GM19043 (cell line): ENCODE measurements around the gene JAG2.

Experiments used
- ATAC-seq: cut with Tn5 transposase; IDR thresholded peaks from one replicate; pipeline ENCODE4 v1.9.1; 2021; ENCODE audit warnings: low read depth; ENCODE audit not compliant: unreplicated experiment

JAG2 gene

DNA sequence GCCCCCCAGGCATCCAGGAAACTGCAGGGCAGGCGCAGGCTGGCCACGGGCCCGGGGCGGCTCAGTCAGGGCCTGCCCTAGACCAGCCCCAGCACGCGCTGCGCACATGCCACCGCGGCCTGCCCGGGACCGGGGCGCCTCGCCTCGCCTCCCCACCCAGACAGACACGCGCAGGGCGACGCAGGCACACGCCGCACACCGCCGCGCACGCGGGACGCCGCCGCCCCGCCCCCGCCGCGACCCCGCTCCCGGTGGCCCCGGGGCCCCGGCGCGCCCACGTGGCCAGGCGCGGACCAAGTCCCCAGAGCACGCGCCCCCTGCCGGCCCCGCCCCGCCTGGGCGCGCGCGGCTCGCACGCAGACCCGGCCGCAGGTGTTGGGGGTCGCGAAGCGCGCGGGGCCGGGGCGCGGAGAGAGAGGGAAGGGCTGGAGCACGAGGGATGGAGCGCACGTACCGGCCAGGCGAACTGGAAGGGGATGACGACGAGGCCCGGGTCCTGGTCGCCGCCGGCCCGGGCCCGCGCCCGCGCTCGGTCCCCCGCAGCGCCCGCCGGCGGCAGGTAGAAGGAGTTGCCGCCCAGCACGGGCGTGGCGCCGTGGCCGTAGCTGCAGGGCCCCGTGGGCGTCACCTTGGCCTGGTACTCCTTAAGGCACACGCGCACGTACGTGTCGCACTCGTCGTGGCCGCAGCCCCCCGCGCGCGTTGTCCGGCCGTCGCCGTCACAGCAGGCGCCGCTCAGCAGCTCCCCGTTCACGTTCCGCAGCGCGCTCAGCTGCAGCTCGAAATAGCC, 1.1 kb downstream of the JAG2 start:
- ATAC-seq, result no peak

DNA sequence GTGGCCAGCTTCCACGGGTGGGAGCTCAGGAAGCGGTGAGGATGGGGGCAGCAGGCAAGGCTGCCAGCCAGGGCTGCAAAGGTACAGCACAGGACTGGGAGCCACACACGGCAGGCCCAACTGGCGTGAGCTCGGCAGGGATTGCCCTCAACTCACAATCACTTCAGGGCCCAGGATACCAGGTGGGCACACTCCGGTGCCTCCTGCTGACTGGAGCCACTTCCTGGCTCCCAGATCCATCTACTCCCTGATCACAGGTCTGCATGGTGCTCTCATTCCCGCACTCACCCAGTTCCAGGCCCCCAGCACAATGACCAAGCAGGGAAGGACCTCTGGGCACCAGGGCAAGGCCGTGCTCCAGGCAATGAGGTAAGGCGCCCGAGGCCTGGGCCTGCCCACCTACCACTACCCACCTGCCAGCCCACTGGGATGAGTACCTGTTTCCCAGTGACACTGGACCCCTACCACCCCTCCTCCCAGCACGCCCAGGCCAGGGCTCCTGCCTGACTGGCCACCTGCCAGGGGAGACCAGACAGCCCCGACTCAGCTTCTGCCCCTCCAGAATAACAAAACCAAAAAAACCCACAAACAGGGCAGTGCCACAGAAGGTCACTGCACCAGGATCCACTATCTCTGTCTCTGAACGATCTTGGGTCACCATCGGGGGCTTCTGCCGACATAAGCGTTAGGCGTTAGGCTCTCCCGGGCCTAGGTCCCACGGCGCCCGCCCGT, 1.8 kb downstream of the JAG2 start:
- ATAC-seq, result no peak

GRCh38 chr14:105165761-105166485, 2.7 kb downstream of the JAG2 start:
- no peak for ATAC-seq

DNA sequence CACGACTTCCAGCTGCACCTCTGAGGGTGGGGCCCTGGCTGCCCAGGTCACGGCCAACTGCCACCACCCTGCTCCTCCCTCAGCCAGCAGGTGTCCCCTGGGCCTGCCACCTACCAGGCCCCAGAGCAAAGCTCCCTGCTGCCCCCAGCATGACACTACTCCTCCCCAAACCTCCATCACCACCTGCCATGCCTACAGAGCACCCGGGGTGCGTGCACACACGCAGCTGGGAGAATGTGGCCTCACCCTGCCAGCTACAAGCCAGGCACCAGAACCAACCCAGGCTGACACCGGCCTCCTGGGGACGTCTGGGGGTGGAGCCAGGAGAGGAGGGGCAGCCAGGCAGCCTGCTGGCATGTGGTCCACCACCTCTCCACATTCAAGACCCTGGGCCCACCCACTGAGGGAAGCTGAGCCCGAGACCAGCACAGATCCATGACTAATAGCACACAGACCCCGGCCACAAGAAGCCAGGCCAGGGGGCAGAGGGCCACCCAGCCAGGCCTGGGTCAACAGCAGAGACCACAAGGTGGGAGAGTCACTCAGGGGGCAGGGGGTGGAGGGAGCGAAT, 3.4 kb downstream of the JAG2 start:
- ATAC-seq, result no peak

- ATAC-seq, result no peak
Measured at GRCh38 chr14:105163040-105163742, 5.4 kb downstream of the JAG2 start.

DNA sequence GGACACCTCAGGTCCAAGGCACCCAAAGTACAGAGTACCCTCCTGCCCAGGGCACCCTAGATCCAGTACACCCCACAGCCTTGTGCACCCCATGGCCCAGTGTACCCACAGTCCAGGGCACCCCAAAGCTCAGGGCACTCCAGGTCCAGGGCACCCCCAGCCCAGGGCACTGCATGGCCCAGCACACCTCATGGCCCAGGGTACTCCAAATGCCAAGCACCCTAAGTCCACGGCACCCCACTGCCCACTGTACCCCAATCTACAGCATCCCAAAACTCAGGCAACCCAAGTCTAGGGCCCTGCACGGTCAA, 6.0 kb downstream of the JAG2 start:
- no peak for ATAC-seq

GRCh38 chr14:105161964-105162668, 6.5 kb downstream of the JAG2 start:
- no peak for ATAC-seq

- no peak for ATAC-seq
Measured at GRCh38 chr14:105161309-105161708, 7.3 kb downstream of the JAG2 start.

DNA sequence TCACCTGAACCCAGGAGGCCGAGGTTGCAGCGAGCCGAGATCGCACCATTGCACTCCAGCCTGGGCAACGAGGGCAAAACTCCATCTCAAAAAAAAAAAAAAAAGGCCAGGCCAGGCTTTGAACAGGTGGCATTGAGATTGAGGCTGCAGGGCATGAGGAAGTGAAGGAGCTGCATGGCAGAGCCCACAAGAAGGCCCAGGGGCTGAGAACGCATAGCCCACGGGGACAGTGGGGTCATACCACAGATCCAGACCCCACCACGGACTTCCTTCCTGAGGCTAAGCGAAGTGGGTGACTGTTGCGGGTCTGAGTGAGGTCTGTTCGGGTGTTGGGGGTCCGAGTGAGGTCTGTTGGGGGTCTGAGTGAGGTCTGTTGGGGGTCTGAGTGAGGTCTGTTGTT, 7.8 kb downstream of the JAG2 start:
- ATAC-seq, result no peak

DNA sequence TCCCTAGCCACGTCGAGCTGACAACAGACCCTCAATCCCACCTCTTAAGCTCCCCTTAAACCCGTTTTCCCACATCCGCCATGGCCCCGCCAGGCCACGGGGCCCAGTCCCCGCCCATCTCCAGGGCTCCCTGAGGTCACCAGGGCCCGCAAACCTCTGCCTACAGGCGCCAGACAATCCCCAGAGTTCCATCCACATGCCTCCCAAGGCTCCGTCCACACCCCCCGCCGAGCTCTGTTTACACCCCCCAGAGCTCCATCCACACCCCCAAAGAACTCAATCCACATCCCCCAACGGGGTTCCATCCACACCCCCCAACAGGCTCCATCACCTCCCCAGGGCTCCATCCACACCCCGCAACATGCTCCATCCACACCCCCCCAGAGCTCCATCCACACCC, 9.2 kb downstream of the JAG2 start:
- no peak for ATAC-seq

DNA sequence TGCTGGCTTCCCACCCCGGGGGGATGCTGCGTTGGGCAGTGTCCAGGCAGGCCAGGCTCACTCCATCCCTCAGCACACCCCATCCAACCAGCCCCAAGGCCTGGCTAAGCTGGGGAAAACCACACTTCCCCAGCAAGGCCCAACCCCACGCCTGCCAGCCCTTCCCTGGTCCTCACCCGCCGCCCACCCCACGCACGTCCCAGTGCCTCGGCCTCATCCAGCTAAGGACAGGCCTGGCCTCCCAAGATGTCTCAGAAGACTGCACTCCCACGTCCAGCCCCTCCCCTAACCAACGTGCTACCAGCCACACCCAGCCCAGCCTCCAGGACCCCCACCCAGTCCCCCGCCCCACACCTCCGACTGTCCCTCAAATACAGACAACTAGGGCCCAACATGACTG, 9.8 kb downstream of the JAG2 start:
- no peak for ATAC-seq

DNA sequence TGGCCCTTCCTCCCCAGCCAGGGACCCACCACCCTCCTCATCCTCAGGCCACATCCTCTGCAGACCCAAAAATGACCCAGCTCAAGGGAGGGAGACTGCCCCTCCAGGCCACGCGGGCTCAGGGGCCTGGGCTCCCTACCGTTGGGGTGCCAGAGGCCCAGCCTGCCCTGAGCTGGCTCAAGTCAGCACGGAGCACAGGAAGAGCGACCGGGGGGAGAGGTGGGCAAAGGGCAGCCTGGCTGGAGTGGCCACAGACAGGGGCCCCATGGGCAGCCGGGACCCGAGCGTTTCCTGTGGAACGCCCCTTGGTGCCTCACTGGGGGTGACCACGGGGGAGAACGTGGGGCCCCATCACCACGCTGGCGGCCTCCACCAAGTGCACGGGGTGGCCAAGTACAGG, 10.7 kb downstream of the JAG2 start:
- no peak for ATAC-seq

DNA sequence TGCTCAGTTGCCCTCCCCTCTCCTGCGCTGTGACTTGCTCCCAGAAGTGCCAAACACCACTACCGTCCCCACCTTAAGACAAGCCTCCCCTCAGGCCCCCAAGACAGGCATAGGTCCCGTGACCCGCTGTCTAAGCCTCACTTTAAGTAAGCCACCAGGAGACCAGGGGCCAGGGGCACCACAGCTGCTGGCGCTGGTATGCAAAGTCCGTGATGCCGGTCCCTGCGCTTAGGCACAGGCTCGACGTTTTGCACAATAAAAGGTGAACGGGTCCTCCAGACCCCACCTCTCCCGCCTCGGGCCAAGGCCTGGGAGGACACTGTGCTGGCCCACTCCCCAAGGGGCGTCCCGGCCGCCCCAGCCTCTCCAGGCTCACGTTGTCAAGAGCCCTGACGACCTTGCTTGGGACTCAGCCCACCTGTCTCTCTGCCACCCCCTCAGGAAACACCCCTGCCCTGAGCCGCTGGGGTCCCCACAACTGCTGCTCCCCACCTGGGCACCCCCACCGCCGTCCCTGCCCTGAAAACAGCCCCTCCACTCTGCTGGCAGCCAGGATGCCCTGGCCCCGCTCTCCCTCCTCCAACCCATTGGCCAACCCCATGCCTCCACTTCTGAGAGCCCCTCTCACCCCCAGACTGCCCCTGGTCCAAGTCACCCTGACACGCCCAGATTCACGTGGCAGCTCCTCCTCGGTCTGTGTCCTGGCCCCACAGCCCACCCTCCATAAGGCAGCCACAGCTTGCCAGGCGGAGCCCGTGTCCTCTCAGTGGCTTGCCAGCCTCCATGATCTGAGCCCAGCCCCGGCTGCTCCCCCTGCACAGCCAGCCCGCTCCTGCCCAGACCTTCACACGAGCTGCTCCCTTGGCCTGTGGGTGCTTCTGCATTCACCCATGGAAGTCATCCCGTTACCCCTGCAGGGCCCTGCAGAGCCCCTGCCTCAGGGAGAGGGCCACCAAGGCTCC, 11.9 kb downstream of the JAG2 start:
- no peak for ATAC-seq

GRCh38 chr14:105155681-105156413, 12.7 kb downstream of the JAG2 start:
- ATAC-seq, result no peak

- ATAC-seq, result no peak
Measured at GRCh38 chr14:105155071-105155651, 13.4 kb downstream of the JAG2 start.

GRCh38 chr14:105154476-105154871, 14.1 kb downstream of the JAG2 start:
- no peak for ATAC-seq

GRCh38 chr14:105153739-105154475, 14.7 kb downstream of the JAG2 start:
- no peak for ATAC-seq
